Stimulated activated CD4-positive, alpha-beta T cell treated with anti-CD3 and anti-CD28 coated beads, Interleukin-1b, Interleukin-23, amount 100 ng/mL, for 48 hours (primary cell): ENCODE results near the gene BCAR3.

Experiments used
- DNase-seq: peaks from one replicate; pipeline ENCODE4 v3.0.0-alpha.2; 2020

BCAR3 gene

GRCh38 chr1:93635614-93636543 lies 45.8 kb downstream of the BCAR3 start:
- no peak for DNase-seq

- no peak for DNase-seq
These were observed 48.3 kb downstream of the BCAR3 start for GRCh38 chr1:93633313-93633712.

GRCh38 chr1:93631626-93632365 lies 49.8 kb downstream of the BCAR3 start:
- DNase-seq: no peak

DNA sequence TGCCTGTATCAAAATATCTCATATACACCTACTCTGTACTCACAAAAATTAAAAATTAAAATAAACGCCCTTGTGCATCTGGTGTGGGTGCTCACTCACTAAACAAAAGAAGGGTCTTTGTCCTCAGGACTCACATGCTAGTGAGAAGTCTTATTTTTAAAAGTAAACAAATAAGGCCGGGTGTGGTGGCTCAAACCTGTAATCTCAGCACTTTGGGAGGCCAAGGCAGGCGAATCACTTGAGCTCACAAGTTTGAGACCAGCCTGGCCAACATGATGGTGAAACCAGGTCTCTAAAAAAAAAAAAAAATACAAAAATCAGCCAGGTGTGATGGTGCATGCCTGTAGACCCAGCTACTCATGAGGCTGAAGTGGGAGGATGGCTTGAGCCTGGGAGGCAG lies 51.5 kb downstream of the BCAR3 start:
- DNase-seq: no peak

DNA sequence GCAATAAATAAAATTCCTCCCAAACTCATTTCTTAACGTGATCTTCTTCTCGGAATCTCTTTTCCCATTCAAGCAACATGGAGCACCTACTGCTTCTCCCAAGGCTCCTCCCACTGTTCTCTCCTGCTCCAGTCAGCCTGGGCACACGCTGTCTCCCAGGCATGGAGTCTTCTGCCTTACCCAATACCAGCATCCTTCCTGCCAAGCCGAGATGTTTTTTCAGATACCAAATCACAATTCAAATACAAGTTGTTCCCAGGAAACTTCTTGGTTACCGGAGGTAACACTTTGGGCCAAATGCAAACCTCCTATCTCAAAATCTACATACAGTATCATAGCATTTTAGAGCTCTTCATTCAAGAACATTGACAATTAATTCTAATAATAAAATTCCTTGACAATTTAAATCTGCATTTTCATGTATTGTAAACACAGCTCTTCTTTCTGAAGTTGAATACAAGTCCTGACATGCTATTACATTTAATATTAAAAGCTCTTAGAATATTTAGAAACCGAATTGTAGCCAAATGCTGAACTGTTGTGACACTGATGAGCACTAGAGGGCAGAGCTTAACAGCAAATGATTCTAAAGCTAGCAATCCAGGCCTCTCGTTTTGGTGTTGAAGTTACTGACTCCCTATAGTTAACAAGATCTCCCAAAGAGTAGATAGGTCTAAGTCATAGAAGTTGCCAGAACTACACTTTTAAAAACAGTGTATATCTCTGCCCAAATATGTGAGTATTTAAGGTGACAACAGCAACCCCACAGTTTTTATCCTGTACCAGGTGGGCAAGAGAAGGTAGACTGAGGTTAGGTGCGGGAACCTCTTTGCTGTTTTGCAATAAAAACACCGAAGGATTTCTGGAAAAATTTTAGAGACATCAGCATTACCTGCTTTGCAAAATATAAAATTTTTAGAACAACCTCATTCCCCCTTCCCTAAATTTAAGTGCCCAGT lies 52.3 kb downstream of the BCAR3 start:
- DNase-seq: no peak

DNA sequence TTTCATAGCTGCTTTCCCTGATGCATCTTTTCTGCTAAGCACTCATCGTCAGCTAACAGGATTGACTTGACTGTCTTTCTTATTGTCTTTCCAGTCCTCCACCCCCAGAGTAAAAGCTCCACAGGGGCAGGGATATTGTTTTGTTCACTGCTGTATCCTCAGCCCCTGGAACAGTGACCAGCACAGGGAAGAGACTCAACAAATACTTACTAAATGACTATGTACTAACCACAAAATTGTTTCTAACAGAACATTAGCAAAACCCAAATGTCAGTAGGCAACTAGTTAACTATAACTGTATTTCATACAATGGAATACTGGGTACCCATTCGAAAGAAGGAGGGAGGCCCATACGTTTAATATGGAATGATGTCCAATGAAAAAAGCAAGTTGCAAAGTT lies 53.0 kb downstream of the BCAR3 start:
- no peak for DNase-seq

- no peak for DNase-seq
These were observed 55.9 kb downstream of the BCAR3 start for GRCh38 chr1:93625582-93626327.

DNA sequence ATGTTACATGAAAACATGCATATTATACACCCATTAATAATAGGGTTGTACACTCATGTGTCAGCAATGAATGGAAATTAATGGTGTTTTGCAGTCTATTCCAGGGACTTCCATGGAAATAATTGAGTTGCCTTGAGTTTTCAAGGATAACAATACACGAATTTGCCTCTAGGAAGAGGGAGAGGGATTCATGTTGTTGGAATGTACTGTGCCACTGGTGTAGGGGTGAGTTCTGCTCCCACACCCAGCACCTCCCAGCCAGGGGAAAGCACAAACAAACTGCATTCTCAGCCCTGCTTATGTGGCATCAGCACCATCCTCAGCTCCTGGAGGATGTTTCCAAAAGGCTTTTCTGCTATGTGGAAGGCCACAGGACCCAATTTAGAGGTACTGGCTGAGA lies 57.8 kb downstream of the BCAR3 start:
- no peak for DNase-seq

GRCh38 chr1:93623436-93623835 lies 58.2 kb downstream of the BCAR3 start:
- DNase-seq: no peak

DNA sequence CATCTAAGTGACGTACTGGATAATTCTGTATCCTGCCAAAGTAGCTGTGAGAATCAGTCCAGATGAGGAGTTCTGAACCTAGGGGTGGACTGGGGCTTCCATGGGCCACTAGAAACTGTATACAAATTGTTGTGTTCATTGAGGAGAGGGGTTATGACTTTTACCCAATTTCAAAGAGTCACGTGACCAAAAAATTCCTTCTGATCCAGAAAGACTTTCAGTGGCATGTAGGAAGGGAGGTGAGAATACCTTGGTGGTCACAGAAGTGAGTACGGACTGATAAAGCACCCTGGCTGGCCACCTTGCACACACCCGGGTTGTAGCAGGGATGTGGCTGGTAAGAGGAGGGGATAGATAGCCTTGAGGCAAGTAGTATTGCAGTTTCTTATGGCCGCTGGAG lies 60.4 kb downstream of the BCAR3 start:
- DNase-seq: no peak

- DNase-seq: no peak
These were observed 60.8 kb downstream of the BCAR3 start for GRCh38 chr1:93620841-93621210.

DNA sequence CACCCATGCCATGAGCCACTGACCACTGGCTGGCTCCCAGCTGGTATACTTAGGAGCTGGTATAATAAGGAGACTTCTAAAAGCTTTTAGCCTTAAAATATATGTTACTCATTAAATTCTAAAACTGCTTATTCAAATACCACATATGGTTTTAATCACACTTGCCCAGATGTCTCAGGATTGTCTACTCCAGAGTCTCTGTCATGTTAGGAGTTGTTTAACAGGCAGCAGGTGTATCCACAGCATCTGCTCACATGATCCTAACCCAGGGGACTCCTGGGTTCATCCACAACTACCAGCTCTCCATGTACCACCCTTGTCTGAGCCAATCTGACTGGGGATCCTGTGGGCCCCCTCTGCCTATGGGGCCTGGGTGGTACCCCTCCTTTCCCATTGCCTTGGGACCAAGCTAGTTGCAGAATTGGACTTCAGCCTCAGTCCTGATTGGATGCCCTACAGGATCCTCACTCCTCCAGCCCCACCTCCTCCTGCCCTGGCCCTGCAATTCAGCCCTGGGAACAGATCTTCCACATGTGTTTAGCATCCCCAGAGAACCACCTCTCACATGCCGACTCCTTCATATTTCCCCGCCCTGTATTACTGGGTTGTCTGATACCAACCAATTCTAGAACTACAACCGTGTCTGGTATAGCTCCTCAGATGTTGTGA lies 61.3 kb downstream of the BCAR3 start:
- DNase-seq: no peak

DNA sequence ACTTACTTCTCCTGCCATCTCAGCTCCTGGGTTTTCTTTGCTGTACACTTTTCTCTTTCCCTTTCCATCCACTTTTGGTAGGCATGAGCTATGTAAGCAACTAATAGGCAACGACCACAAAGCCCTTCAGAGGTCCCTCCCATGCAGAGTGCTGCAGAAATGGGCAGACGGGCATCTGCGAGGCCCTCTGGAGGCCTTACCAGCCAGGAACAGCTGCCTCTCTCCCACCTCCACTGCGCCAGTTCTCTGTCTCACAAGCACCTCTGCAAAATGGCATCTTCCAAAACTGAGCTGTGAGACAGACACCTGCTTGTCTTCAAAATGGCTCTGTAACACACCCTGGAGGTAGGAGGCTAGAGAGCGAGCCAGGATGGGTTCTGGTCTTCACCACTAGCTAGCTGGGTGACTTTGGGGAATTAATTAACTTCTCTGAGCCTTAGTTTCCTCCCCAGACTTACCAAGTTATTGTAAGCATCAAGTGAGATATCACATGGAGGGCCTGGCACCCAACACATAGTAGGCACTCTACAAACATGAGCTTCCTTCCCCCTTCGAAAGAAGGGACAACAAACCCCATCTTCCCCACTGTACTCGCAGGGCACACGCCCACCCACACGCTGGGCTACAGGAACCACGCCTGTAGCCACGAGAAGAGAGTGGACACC lies 62.0 kb downstream of the BCAR3 start:
- DNase-seq: no peak

DNA sequence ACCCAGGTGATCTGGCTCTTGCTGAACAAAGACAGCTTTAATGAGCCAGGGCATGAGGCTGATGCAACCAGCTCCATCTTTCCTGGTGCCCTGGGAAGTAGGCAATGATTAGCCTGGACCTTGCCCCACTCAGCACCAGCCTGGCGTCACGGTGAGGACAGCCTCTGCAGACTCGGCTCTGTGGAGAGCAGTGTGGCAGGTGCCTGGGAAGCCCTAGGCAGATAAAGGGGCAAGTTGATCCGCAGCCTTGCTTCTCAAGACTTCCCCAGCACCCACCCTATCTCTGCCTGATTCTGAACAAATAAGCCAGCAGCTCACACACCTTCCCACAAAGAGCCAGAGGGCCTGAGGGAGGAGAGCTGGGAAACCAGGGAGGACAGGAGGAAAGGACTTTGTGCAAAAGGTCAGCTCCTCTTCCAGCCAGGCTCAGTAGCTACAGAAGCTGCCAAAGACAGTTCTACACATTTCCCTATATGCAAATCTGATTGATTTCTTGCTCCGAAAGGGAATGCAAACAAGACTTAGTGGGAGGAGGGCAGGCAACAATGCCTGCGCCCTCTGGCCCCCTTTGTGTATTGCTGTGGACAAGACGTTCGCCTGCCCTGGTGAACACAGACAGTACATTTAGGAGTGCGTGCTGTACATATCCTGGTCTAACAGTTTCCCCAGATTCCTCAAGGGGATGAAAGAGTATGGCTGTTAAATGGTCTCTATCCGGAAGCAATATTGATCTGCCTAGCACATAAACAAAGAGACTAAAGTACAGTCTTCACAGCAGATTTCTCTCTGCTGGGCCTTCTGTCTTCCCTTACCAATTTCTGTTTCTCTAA lies 63.8 kb downstream of the BCAR3 start:
- no peak for DNase-seq

DNA sequence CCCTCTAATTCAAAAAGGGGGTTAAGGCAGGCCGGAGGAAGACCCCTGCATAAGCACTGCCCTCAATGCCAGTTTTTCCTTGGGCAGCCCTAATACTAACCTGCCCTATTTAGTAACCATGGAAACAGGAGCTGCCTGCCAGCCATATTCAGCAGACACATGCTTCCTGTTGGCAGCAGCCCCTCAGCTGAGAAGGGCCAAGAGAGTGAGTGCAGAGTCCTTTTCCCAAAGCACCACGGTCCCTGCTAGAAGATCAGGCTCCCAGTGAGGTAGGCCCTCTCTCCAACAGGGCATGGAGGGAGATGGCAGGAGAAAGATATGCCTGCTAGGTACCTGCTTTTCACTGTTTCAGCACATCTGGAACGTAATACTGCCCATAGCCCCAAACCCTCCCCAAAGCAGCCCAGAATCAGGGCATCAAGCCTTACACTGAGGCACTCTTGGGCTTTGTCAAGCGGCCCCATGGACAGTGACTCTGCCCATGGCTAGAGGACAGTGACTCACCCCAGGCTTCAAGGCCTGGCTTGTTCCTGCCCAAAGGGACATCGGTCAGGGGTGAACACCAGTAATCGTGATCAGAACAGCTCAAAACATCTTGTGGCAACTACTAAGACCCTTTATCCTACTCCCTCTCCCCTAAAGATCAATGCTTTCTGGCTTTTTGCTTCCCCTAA lies 64.5 kb downstream of the BCAR3 start:
- DNase-seq: no peak

DNA sequence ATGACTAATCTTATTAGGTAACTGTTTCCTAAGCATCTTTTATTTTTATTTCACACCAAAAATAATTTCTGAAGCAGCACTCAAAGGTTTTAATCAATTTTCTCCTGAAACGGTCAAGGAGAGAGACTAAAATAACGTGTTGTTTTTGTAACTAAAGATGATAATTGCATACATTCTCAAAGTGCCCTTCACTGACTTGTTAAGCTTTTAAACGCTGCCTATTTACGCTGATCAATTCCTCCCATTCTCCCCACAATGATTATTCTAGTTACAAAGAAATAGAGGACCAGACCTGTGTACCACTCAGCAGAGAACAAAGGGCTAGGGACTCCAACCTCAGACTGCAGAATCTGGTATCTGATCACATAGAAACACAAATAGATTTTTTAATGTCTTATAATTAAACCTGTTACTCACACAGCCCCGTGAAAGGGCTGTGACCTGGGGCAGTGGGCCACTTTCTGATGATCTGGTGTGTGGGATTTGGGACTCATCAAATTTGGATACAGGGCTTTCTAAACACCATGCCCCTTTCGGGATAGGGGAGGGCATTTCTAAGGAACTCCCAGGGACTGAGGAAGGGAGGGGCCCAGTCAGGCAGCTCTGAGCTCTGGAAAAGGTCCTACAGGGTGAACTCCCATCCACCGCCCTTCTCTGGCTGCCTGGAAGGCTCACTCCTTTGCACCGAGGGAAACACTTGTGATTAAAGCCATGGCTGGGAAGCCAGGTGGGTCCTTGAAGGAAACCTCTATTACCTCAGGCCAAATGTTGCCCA lies 65.2 kb downstream of the BCAR3 start:
- no peak for DNase-seq

DNA sequence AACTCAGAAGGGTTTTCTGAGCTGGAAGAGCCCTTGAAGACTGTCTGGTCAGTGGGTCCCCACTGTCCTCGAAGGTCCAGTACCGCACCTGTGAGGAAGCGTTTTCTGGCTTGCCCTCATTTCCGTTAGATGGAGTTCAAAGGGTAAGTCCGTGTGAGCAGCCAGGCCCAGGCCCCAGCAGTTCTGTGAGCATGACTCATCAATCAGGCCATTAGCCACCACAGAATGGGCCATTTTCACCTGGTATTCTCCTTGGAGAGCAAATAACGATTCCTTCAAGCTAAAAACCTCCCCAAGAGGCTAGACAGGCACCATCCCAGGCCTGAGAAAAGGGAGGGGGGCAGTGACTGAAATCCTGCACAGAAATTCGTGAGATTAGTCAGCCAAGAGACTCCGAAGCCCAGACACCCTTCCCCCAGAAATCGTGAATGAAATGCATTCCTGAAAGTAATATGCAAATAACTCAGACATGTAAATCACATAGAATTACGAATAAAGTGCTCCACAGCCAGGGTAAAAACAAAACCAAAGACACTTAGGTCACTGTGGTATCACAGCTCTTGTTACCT lies 66.0 kb downstream of the BCAR3 start:
- peak; percentile 78 for DNase-seq

- peak; percentile 72 for DNase-seq
These were observed 66.6 kb downstream of the BCAR3 start for GRCh38 chr1:93614986-93615581.
